CD1c-positive myeloid dendritic cell (primary cell): ENCODE data around the gene RIC8B.
A peak's percentile ranks its signal among the peaks of the same experiment; 100 is the strongest.
"Not testable (repeated sequence)": the region's sequence is repeated elsewhere in the genome, so short reads cannot be mapped to it uniquely, and the experiment has no call there.

Experiments
- DNase-seq: peaks from one replicate; pipeline ENCODE4 v3.0.0-alpha.2; 2016; ENCODE audit errors: extremely low spot score

The RIC8B gene

GRCh38 chr12:106774005-106774807 lies at the start of gene RIC8B:
Gene RIC8B, plus strand, starts transcription at chr12:106774682. Its CDS starts 64 bp downstream, at chr12:106774746.
- peak; percentile 93 for DNase-seq

GRCh38 chr12:106724934-106725333 lies 49.5 kb upstream of the RIC8B start:
- DNase-seq: no peak

- DNase-seq: not testable (repeated sequence)
These were observed 47.8 kb upstream of the RIC8B start for GRCh38 chr12:106726603-106727202.

GRCh38 chr12:106729611-106730010 lies 44.9 kb upstream of the RIC8B start:
- DNase-seq: no peak

- DNase-seq: no peak
These were observed 41.6 kb upstream of the RIC8B start for GRCh38 chr12:106732890-106733289.

- no peak for DNase-seq
These were observed 40.8 kb upstream of the RIC8B start for GRCh38 chr12:106733660-106734059.

- no peak for DNase-seq
These were observed 38.2 kb upstream of the RIC8B start for GRCh38 chr12:106736051-106736957.

GRCh38 chr12:106739318-106739717 lies 35.2 kb upstream of the RIC8B start:
- no peak for DNase-seq

- peak; percentile 27 for DNase-seq
These were observed 34.5 kb upstream of the RIC8B start for GRCh38 chr12:106739815-106740530.

GRCh38 chr12:106740818-106741217 lies 33.7 kb upstream of the RIC8B start:
- DNase-seq: peak; percentile 63

- no peak for DNase-seq
These were observed 33.2 kb upstream of the RIC8B start for GRCh38 chr12:106741247-106741646.

- no peak for DNase-seq
These were observed 31.1 kb upstream of the RIC8B start for GRCh38 chr12:106743270-106743988.

GRCh38 chr12:106744600-106744999 lies 29.9 kb upstream of the RIC8B start:
- peak; percentile 27 for DNase-seq

GRCh38 chr12:106745181-106745745 lies 29.2 kb upstream of the RIC8B start:
- no peak for DNase-seq

- no peak for DNase-seq
These were observed 26.5 kb upstream of the RIC8B start for GRCh38 chr12:106747973-106748436.

- DNase-seq: no peak
These were observed 24.0 kb upstream of the RIC8B start for GRCh38 chr12:106750524-106750923.

- DNase-seq: no peak
These were observed 21.0 kb upstream of the RIC8B start for GRCh38 chr12:106753526-106753925.

GRCh38 chr12:106754331-106754730 lies 20.2 kb upstream of the RIC8B start:
- DNase-seq: no peak

GRCh38 chr12:106757623-106758348 lies 16.7 kb upstream of the RIC8B start:
- no peak for DNase-seq
